Fibroblast of lung (primary cell): ENCODE measurements around the gene HACD4. TPM values are rescaled to one million over a fixed set of nuclear protein-coding genes. Genes with fewer than 3 reads are reported as not detected.
"Not testable (repeated sequence)": the region's sequence is repeated elsewhere in the genome, so short reads cannot be mapped to it uniquely, and the experiment has no call there.

ENCODE experiments used
- DNase-seq, 2 donors: peaks; one replicate each; pipeline versions ENCODE4 v3.0.0 to v3.0.0-alpha.2; 2010; ENCODE audit warnings: low read depth in 2 of 2
- H2AFZ ChIP-seq: 2 replicates; pipeline ENCODE4 v1.5.1; 2012; ENCODE audit warnings: low read length, control low read depth, inconsistent platforms
- H3K27ac ChIP-seq: 2 replicates; pipeline ENCODE4 v1.5.1; 2011; ENCODE audit warnings: low read length, control low read depth; ENCODE audit not compliant: insufficient read depth
- H3K27me3 ChIP-seq: 2 replicates; pipeline ENCODE4 v1.5.1; 2011; ENCODE audit warnings: mild to moderate bottlenecking, low read length; ENCODE audit not compliant: control insufficient read depth, insufficient read depth
- H3K36me3 ChIP-seq: 2 replicates; pipeline ENCODE4 v1.5.1; 2011; ENCODE audit warnings: low read length; ENCODE audit not compliant: control insufficient read depth, insufficient read depth
- H3K4me1 ChIP-seq: 2 replicates; pipeline ENCODE4 v1.5.1; 2011; ENCODE audit warnings: low read length; ENCODE audit not compliant: control insufficient read depth, insufficient read depth; ENCODE audit errors: extremely low read depth
- H3K4me2 ChIP-seq: 2 replicates; pipeline ENCODE4 v1.5.1; 2011; ENCODE audit warnings: low read length, control low read depth; ENCODE audit not compliant: insufficient read depth; ENCODE audit errors: extremely low read depth
- H3K4me3 ChIP-seq, 4 experiments: fragments of 200-600 bp in 1 of 4; sonication (generic) in 1 of 4; replicated peaks in 1 of 4; 2 replicates each; pipeline ENCODE4 v1.5.1; 2011 to 2016; ENCODE audit warnings: low read length in 4 of 4, low read depth in 3 of 4, mild to moderate bottlenecking in 3 of 4, control low read depth in 2 of 4, inconsistent platforms in 1 of 4, mixed read lengths in 1 of 4; ENCODE audit not compliant: insufficient read depth in 1 of 4; ENCODE audit errors: control extremely low read depth in 1 of 4
- H3K79me2 ChIP-seq: 2 replicates; pipeline ENCODE4 v1.5.1; 2012; ENCODE audit warnings: mild to moderate bottlenecking, low read length, inconsistent platforms; ENCODE audit not compliant: control insufficient read depth, insufficient read depth
- H3K9ac ChIP-seq: 2 replicates; pipeline ENCODE4 v1.5.1; 2011; ENCODE audit warnings: mild to moderate bottlenecking, low read length, control low read depth; ENCODE audit not compliant: insufficient read depth
- H3K9me3 ChIP-seq: 2 replicates; pipeline ENCODE4 v1.5.1; 2012; ENCODE audit warnings: low read depth, low read length; ENCODE audit not compliant: control insufficient read depth, insufficient read depth
- H4K20me1 ChIP-seq: 2 replicates; pipeline ENCODE4 v1.5.1; 2011; ENCODE audit warnings: low read length; ENCODE audit not compliant: control insufficient read depth, insufficient read depth; ENCODE audit errors: extremely low read depth
- CTCF ChIP-seq, 2 donors: IDR thresholded peaks in 1 of 2; conservative IDR thresholded peaks in 1 of 2; 1 replicate in 1 of 2; 2 replicates in 1 of 2; pipeline ENCODE4 v1.5.1; 2011 to 2012; ENCODE audit warnings: low read length in 2 of 2, control low read depth in 1 of 2, inconsistent platforms in 1 of 2, low read depth in 1 of 2, mild to moderate bottlenecking in 1 of 2
- EZH2 ChIP-seq: IDR thresholded peaks from 2 replicates; pipeline ENCODE4 v1.5.1; 2012; ENCODE audit warnings: low read length, control low read depth, mild to moderate bottlenecking; ENCODE audit errors: missing control alignments
- polyA plus RNA-seq, 2 donors: library from polyadenylated mRNA; depleted of rRNA in 1 of 2; stranded (reverse) in 1 of 2; unstranded in 1 of 2; fragments of >200 nt; gene quantifications; 2 replicates each; pipeline ENCODE4 v1.2.1, GENCODE V29; 2011 to 2012; ENCODE audit warnings: missing spikeins in 1 of 2
- total RNA-seq: library from RNA; depleted of rRNA; stranded (reverse); fragments of >200 nt; gene quantifications from 2 replicates; pipeline ENCODE4 v1.2.1, GENCODE V29; 2014

The HACD4 gene
- total and polyA plus RNA-seq, 2 donors (not counting 1 experiment from before 2014, with no cell fraction given), result 24.9 to 27.1 TPM

- H3K9me3 ChIP-seq, result no peaks in the 10 kb centered on the region
- no peaks in the 10 kb centered on the region for H3K36me3 ChIP-seq
- no peaks in the 10 kb centered on the region for H3K79me2 ChIP-seq
- no peaks in the 10 kb centered on the region for H3K27me3 ChIP-seq
- no peak overlapping the region for H3K9ac ChIP-seq
- H3K27ac ChIP-seq, result peak overlapping the region; percentile 44
- peak overlapping the region; percentile 80 for H3K4me2 ChIP-seq
- peak; percentile 88 to 93 for DNase-seq
- H2AFZ ChIP-seq, result no peak overlapping the region
- peak overlapping the region in 2 of 4 experiments; percentile 7 to 9 for H3K4me3 ChIP-seq
- no peaks in the 10 kb centered on the region for H4K20me1 ChIP-seq
- TF ChIP-seq CTCF (conservative IDR thresholded peaks at IDR 0.05 in 1 of 2, IDR thresholded peaks at IDR 0.05 in 1 of 2; ENCODE audit: low read depth in 1 of 2, low read length in 2 of 2) (no peak), EZH2 (no peak)
- peaks cover 6% of the 10 kb centered on the region for H3K4me1 ChIP-seq
Measured at GRCh38 chr9:20980832-20981455, 50.5 kb downstream of the HACD4 start.

- no peak for DNase-seq
- H3K36me3 ChIP-seq, result no peaks in the 10 kb centered on the region
- no peaks in the 10 kb centered on the region for H3K27me3 ChIP-seq
- H4K20me1 ChIP-seq, result no peaks in the 10 kb centered on the region
- H3K9ac ChIP-seq, result no peak overlapping the region
- TF ChIP-seq CTCF (conservative IDR thresholded peaks at IDR 0.05 in 1 of 2, IDR thresholded peaks at IDR 0.05 in 1 of 2; ENCODE audit: low read depth in 1 of 2, low read length in 2 of 2) (no peak), EZH2 (no peak)
- H3K4me3 ChIP-seq, result no peak overlapping the region
- H3K27ac ChIP-seq, result no peak overlapping the region
- no peak overlapping the region for H2AFZ ChIP-seq
- H3K4me2 ChIP-seq, result no peak overlapping the region
- no peaks in the 10 kb centered on the region for H3K9me3 ChIP-seq
- peaks cover 6% of the 10 kb centered on the region for H3K4me1 ChIP-seq
- H3K79me2 ChIP-seq, result no peaks in the 10 kb centered on the region
Measured at GRCh38 chr9:20978249-20978648, 53.2 kb downstream of the HACD4 start.

GRCh38 chr9:20974191-20974938 lies 57.1 kb downstream of the HACD4 start:
- H3K4me3 ChIP-seq, H4K20me1 ChIP-seq, H2AFZ ChIP-seq, H3K9me3 ChIP-seq, H3K27me3 ChIP-seq, H3K4me2 ChIP-seq, DNase-seq, H3K27ac ChIP-seq, H3K4me1 ChIP-seq, H3K36me3 ChIP-seq, H3K9ac ChIP-seq, H3K79me2 ChIP-seq: not testable (repeated sequence)

GRCh38 chr9:20973246-20973947 lies 58.0 kb downstream of the HACD4 start:
- not testable (repeated sequence) for DNase-seq, H3K9ac ChIP-seq, H3K27me3 ChIP-seq, H3K9me3 ChIP-seq, H3K4me1 ChIP-seq, H3K4me2 ChIP-seq, H3K36me3 ChIP-seq, H4K20me1 ChIP-seq, H2AFZ ChIP-seq, H3K79me2 ChIP-seq, H3K27ac ChIP-seq, H3K4me3 ChIP-seq
